GM12801 (cell line): ENCODE data around the gene AHNAK2.

Experiments used
- TF ChIP-seq, protein P1 (sequence below): IDR thresholded peaks from one replicate; pipeline ENCODE4 v1.5.1; 2011; ENCODE audit warnings: control low read depth; ENCODE audit not compliant: insufficient read length; ENCODE audit errors: extremely low read depth

AHNAK2 gene

GRCh38 chr14:104889375-104889757 is 88.8 kb downstream of the AHNAK2 start:
- TF ChIP-seq, protein P1, sequence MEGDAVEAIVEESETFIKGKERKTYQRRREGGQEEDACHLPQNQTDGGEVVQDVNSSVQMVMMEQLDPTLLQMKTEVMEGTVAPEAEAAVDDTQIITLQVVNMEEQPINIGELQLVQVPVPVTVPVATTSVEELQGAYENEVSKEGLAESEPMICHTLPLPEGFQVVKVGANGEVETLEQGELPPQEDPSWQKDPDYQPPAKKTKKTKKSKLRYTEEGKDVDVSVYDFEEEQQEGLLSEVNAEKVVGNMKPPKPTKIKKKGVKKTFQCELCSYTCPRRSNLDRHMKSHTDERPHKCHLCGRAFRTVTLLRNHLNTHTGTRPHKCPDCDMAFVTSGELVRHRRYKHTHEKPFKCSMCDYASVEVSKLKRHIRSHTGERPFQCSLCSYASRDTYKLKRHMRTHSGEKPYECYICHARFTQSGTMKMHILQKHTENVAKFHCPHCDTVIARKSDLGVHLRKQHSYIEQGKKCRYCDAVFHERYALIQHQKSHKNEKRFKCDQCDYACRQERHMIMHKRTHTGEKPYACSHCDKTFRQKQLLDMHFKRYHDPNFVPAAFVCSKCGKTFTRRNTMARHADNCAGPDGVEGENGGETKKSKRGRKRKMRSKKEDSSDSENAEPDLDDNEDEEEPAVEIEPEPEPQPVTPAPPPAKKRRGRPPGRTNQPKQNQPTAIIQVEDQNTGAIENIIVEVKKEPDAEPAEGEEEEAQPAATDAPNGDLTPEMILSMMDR, result no peak

DNA sequence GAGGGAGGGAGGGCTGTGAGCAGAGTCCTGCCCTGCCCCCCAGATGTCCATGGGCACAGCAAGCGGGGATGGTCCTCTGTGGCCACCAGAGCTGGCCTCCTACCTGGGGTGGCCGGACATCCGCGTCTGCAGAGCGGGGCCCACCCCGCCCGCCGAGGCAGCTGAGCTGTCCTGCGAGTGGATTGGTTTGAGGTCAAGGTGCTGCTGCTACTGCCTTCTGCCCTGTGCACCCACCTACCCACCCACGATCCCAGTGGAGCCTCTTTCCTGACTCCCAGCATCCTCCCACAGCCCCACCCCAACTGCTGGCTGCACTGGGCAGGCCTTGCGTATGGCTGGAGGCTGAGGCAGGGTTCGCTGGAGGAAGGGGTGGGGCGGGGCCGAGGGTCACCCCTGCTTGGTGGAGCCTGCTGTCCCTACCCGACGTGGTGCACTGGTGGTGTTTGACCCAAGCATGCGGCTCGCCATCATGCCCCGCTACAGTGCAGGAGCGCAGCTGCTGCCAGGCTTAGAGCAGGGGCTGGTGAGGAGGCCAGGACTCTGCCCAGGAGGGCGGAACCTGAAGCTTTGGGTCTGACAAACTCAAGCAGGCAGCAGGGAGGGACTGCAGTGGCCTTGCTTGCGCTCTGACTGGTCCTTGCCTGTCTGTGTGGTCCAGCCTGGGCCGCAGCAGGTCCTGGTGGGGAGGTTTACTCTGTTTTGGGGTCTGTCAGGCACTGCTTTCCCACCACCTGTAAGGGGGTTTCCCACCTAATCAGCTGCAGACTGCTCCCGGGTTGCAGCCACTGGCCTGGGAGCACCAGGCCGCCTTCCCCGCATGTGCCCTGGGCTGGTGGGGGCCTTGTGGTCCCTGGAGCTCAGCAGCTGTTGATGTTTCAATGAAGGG is 89.4 kb downstream of the AHNAK2 start:
- TF ChIP-seq, protein P1, result no peak

- TF ChIP-seq, protein P1, result no peak
These were observed 90.3 kb downstream of the AHNAK2 start for GRCh38 chr14:104887623-104888488.
